D721Med (cell line): ENCODE measurements around the gene TIMP2.
"Not testable (repeated sequence)": the region's sequence is repeated elsewhere in the genome, so short reads cannot be mapped to it uniquely, and the experiment has no call there.

Experiments
- DNase-seq: peaks from one replicate; pipeline ENCODE4 v3.0.0; 2011; ENCODE audit warnings: low spot score; ENCODE audit not compliant: insufficient read length
- FAIRE-seq: peaks from 2 replicates; lab custom pipeline; 2011; peaks lifted over from hg19 to GRCh38; lab: Jason Lieb, UNC
- CTCF ChIP-seq: IDR thresholded peaks from 2 replicates; pipeline ENCODE4 v1.5.1; 2012; ENCODE audit warnings: mild to moderate bottlenecking, control low read depth; ENCODE audit not compliant: insufficient read depth; ENCODE audit errors: missing control alignments

TIMP2 gene

DNA sequence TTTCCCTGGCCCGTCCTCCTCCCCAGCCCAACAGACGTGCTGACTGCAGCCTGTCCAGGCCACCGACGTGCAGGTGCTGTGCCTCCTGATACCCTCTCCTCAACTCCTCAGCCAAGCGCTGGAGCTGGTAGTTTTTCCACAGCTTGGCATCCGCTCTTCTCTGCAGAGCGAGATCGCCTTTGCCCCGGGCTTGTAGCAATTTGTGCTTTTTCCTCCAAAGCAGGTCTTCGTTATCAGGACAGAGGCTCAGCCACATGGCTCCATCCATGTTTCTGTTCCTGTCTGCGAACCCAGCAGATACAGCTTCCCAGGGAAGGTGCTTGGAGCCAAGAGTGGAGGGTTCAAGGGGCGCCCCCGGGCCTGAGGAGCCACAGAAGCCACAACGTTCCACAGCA is 33.1 kb downstream of the TIMP2 start:
- FAIRE-seq (no peak), DNase-seq (no peak)
- no peak for TF ChIP-seq CTCF

DNA sequence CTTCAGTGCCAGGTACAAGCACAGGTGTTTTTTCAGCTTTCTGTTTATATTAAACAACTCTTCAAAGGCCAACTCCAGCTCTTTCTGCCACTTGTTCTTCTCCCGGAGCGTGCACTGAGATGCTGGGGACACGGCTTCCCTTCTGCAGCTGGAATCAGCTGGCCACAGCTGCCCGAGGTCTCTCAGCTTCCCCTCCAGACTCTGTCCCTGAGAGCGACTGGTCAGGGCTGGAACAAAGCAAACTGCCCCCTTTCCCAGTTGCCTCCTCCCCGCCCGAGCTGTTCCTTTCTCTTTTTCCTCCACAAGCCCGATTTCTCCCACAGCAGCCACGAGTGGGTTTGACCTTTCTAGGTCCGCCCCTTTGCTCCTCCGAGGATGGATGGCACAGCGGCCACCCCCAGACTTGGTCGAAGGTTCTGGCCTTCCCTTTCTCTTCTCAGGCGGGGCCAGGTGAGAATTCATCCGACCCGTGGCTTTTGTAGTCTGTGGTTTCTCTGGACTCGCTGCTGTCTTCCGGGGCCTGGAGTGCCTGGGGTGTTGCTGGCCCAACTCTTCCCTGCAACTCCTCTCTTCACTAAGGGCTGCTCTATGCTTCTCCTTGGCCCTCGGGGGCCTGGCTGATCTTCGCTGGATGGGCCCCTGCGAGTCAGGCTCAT is 33.7 kb downstream of the TIMP2 start:
- DNase-seq: no peak
- TF ChIP-seq CTCF: no peak
- no peak for FAIRE-seq

- TF ChIP-seq CTCF: no peak
- FAIRE-seq (no peak), DNase-seq (no peak)
These were observed 34.7 kb downstream of the TIMP2 start for GRCh38 chr17:78890498-78890897.

DNA sequence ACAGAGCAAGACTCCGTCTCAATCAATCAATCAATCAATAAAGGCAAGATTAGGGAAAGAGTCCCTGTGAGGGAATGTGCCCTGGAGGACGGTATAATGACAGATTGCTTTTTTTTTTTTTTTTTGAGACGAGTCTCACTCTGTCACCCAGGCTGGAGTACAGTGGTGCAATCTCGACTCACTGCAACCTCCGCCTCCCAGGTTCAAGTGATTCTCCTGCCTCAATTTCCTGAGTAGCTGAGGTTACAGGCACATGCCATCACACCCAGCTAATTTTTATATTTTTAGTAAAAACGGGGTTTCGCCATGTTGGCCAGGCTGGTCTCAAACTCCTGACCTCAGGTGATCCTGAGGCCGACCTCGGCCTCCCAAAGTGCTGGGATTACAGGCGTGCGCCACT is 35.1 kb downstream of the TIMP2 start:
- not testable (repeated sequence) for DNase-seq, FAIRE-seq

DNA sequence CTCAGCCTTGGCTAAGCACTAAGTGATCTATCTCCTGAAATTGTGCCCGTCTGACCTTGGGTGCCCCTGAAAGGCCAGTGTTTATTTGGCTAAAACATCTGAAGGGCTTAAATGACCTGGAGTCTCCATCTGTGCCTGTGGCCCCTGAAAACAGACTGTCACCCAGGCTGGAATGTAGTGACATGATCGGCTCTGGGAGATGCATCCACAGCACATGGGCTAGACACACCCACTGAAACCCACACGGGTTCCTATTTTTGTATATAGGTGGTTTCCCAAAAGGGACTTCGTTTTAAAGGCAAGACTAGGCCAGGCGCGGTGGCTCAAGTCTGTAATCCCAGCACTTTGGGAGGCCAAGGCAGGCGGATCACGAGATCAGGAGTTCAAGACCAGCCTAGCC is 35.7 kb downstream of the TIMP2 start:
- DNase-seq (no peak), FAIRE-seq (no peak)
- no peak for TF ChIP-seq CTCF

GRCh38 chr17:78888941-78889518 is 36.2 kb downstream of the TIMP2 start:
- no peak for FAIRE-seq

DNA sequence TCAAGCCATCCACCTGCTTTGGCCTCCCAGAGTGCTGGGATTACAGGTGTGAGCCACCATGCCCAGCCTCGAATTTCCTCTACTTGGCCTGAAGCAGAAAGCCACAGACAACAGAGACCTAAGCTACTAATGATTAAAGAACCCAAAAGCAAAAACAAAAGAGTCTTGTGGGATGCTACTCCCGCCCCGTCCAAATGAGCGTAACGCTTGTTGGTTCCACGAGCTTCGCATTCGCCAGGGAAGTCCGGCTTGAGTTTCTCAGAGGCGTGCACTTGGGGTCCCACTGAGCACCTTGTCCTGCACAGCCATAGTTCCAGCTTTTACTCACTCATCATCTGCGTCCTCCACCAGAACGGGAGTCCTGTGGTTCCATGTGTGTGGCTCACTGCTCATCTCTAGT is 38.2 kb downstream of the TIMP2 start:
- no peak for TF ChIP-seq CTCF
- DNase-seq (no peak), FAIRE-seq (no peak)

More at GRCh38 chr17:78888941-78889518, 36.2 kb downstream of the TIMP2 start:
- no peak for TF ChIP-seq CTCF
- DNase-seq: no peak
